Adrenal gland (tissue), 5 donors: Measurements from ENCODE around the gene DPEP2.

Experiments
- CTCF ChIP-seq, 6 experiments: fragments of 450-650 bp in 4 of 6; fragments of 200-600 bp in 2 of 6; sonication (generic) in 1 of 6; IDR thresholded peaks; 1 replicate in 5 of 6; 2 replicates in 1 of 6; pipeline versions ENCODE4 v1.5.1 to v1.8.0; 2016 to 2021; ENCODE audit warnings: antibody characterized with exemption in 6 of 6, mild to moderate bottlenecking in 2 of 6, moderate library complexity in 1 of 6
- POLR2A ChIP-seq, 2 donors: fragments of 450-650 bp; IDR thresholded peaks; one replicate each; pipeline ENCODE4 v1.6.1; 2017; ENCODE audit warnings: antibody characterized with exemption in 2 of 2, mild to moderate bottlenecking in 2 of 2, moderate library complexity in 1 of 2
- donor health status: DM: no; HTN: no; CAD: no.

GRCh38 chr16:67964477-67965131, 34.7 kb downstream of the DPEP2 start:
- TF ChIP-seq CTCF (IDR thresholded peaks at IDR 0.05), result no peak
- TF ChIP-seq POLR2A (IDR thresholded peaks at IDR 0.05), result no peak
